OCI-LY7 (cell line): ENCODE measurements around the gene RAET1L. TPM values are rescaled to one million over a fixed set of nuclear protein-coding genes. Genes with fewer than 3 reads are reported as not detected.
"Not testable (repeated sequence)": the region's sequence is repeated elsewhere in the genome, so short reads cannot be mapped to it uniquely, and the experiment has no call there.

Experiments
- BruUV-seq: library from RNA; stranded (reverse); fragments of 400-500 nt; replicated peaks from 2 replicates; lab custom pipeline; 2021; lab: Mats Ljungman, UMichigan
- CTCF ChIA-PET: fragments of 300-600 bp; sonication (Branson Sonifier 250); formaldehyde crosslinking; loops from one replicate; lab custom pipeline; 2022; ENCODE audit warnings: antibody characterized with exemption; ENCODE audit not compliant: unreplicated experiment; lab: Charles Lee
- POLR2A ChIA-PET: fragments of 300-600 bp; sonication (Branson Sonifier 250); formaldehyde crosslinking; loops from one replicate; lab custom pipeline; 2022; ENCODE audit warnings: antibody characterized with exemption; lab: Charles Lee
- DNase-seq: peaks from one replicate; pipeline ENCODE4 v3.0.0-alpha.2; 2015; ENCODE audit warnings: low spot score
- H2AFZ ChIP-seq: fragments of 200-600 bp; sonication (generic), shearing (Covaris generic); 2 replicates; pipeline ENCODE4 v1.6.1; 2014; ENCODE audit warnings: mild to moderate bottlenecking, antibody characterized with exemption, low read length, moderate library complexity
- H3K27ac ChIP-seq: fragments of 200-600 bp; sonication (generic); 2 replicates; pipeline ENCODE4 v1.5.1; 2014; ENCODE audit warnings: mixed run types, low read depth, mild to moderate bottlenecking, moderate library complexity, low read length, inconsistent platforms; ENCODE audit not compliant: poor library complexity, severe bottlenecking
- H3K36me3 ChIP-seq: fragments of 200-600 bp; sonication (generic); 2 replicates; pipeline ENCODE4 v1.6.1; 2014; ENCODE audit warnings: mild to moderate bottlenecking, antibody characterized with exemption, low read length, moderate library complexity, mixed read lengths; ENCODE audit not compliant: insufficient read depth
- H3K4me1 ChIP-seq: fragments of 200-600 bp; sonication (generic); 2 replicates; pipeline ENCODE4 v1.5.1; 2014; ENCODE audit warnings: mild to moderate bottlenecking, low read length; ENCODE audit not compliant: insufficient read depth, poor library complexity, severe bottlenecking
- H3K4me2 ChIP-seq: fragments of 200-600 bp; sonication (generic); 2 replicates; pipeline ENCODE4 v1.6.1; 2014; ENCODE audit warnings: mild to moderate bottlenecking, low read length
- H3K4me3 ChIP-seq: fragments of 200-600 bp; sonication (generic); 2 replicates; pipeline ENCODE4 v1.5.1; 2014; ENCODE audit warnings: mild to moderate bottlenecking, low read depth, low read length; ENCODE audit not compliant: poor library complexity, severe bottlenecking
- H3K79me2 ChIP-seq: fragments of 200-600 bp; sonication (generic); 2 replicates; pipeline ENCODE4 v1.6.1; 2016; ENCODE audit warnings: low read depth, mild to moderate bottlenecking, low read length, moderate library complexity, mixed read lengths; ENCODE audit not compliant: insufficient read depth
- H3K9me2 ChIP-seq: fragments of 200-600 bp; sonication (generic); 2 replicates; pipeline ENCODE4 v1.6.1; 2016; ENCODE audit warnings: mild to moderate bottlenecking, low read length, mixed read lengths; ENCODE audit not compliant: insufficient read depth
- H3K9me3 ChIP-seq: fragments of 200-600 bp; sonication (generic); 2 replicates; pipeline ENCODE4 v1.6.1; 2014; ENCODE audit warnings: mild to moderate bottlenecking, mixed run types, low read length, mixed read lengths
- H4K20me1 ChIP-seq: fragments of 200-600 bp; sonication (generic); 2 replicates; pipeline ENCODE4 v1.6.1; 2014; ENCODE audit warnings: mild to moderate bottlenecking, antibody characterized with exemption, low read length, moderate library complexity, mixed read lengths; ENCODE audit not compliant: insufficient read depth
- CTCF ChIP-seq: fragments of 200-600 bp; sonication (generic); conservative IDR thresholded peaks from 2 replicates; pipeline ENCODE4 v1.5.1; 2014; ENCODE audit warnings: mild to moderate bottlenecking, antibody characterized with exemption, low read length, moderate library complexity, mixed read lengths
- EZH2phosphoT487 ChIP-seq: fragments of 200-600 bp; sonication (generic); IDR thresholded peaks from 2 replicates; pipeline ENCODE4 v1.6.1; 2018; ENCODE audit warnings: low read depth, borderline replicate concordance, mild to moderate bottlenecking, mixed run types, antibody characterized with exemption, low read length, moderate library complexity, mixed read lengths
- intact Hi-C: fragments of 100-400 bp; cut with micrococcal nuclease; formaldehyde crosslinking; loops from one replicate; pipeline ENCODE4 v1.10.0; 2022; ENCODE audit not compliant: unreplicated experiment
- total RNA-seq, 2 experiments: library from RNA; depleted of rRNA in 1 of 2; stranded (reverse); fragments of >200 nt in 1 of 2; shearing (Covaris generic) in 1 of 2; gene quantifications; 2 replicates each; pipeline ENCODE4 v1.2.3, GENCODE V29; 2014 to 2022

The RAET1L gene
- total RNA-seq, 2 experiments from 2014 or later, result not detected

- no peak for TF ChIP-seq EZH2phosphoT487
- TF ChIP-seq CTCF, result no peak
- ChIA-PET CTCF (no interaction called here), POLR2A (no interaction called here)
- Histone ChIP-seq H3K79me2 (no peaks in the 10 kb centered on the region), H3K36me3 (no peaks in the 10 kb centered on the region), H3K4me2 (no peak overlapping the region), H2AFZ (no peak overlapping the region), H4K20me1 (no peaks in the 10 kb centered on the region; the same call in 1 of the 2 replicates), H3K9me2 (no peaks in the 10 kb centered on the region), H3K4me1 (peaks cover 12% of the 10 kb centered on the region), H3K27ac (no peak overlapping the region), H3K9me3 (no peaks in the 10 kb centered on the region), H3K4me3 (no peak overlapping the region)
- no TSS peak for BruUV-seq
- no peak for DNase-seq
- intact Hi-C loops, result no loop called here
These were observed 1.9 kb upstream of the RAET1L start for GRCh38 chr6:150026976-150027805.

- CTCF ChIA-PET, result no interaction called here
- Histone ChIP-seq H3K9me3 (no peaks in the 10 kb centered on the region), H3K36me3 (no peaks in the 10 kb centered on the region), H3K4me2 (no peak overlapping the region), H3K9me2 (no peaks in the 10 kb centered on the region), H3K4me3 (no peak overlapping the region), H4K20me1 (no peaks in the 10 kb centered on the region), H2AFZ (no peak overlapping the region), H3K27ac (no peak overlapping the region), H3K4me1 (peaks cover 6% of the 10 kb centered on the region), H3K79me2 (no peaks in the 10 kb centered on the region)
- DNase-seq, result no peak
- POLR2A ChIA-PET, result no interaction called here
- TF ChIP-seq EZH2phosphoT487 (no peak), CTCF (no peak)
- intact Hi-C loops, result no loop called here
- BruUV-seq, result no TSS peak
These were observed 631 bp downstream of the RAET1L start for GRCh38 chr6:150024646-150025155.

- H3K4me1 ChIP-seq, BruUV-seq, H3K4me2 ChIP-seq, H3K27ac ChIP-seq, H2AFZ ChIP-seq, H3K9me2 ChIP-seq, intact Hi-C loops, H4K20me1 ChIP-seq, H3K9me3 ChIP-seq, H3K4me3 ChIP-seq, H3K79me2 ChIP-seq, POLR2A ChIA-PET, H3K36me3 ChIP-seq, CTCF ChIA-PET, DNase-seq: not testable (repeated sequence)
These were observed 1.3 kb downstream of the RAET1L start for GRCh38 chr6:150024021-150024420.

- CTCF ChIA-PET, POLR2A ChIA-PET, DNase-seq, H4K20me1 ChIP-seq, H3K36me3 ChIP-seq, BruUV-seq, H3K79me2 ChIP-seq, H3K9me3 ChIP-seq, H3K4me1 ChIP-seq, H3K27ac ChIP-seq, H3K9me2 ChIP-seq, H3K4me3 ChIP-seq, intact Hi-C loops, H3K4me2 ChIP-seq, H2AFZ ChIP-seq: not testable (repeated sequence)
These were observed 3.5 kb downstream of the RAET1L start for GRCh38 chr6:150021870-150022269.
